GM19351 (cell line): ENCODE results near the gene KLLN.
"Not testable (repeated sequence)": the region's sequence is repeated elsewhere in the genome, so short reads cannot be mapped to it uniquely, and the experiment has no call there.

Experiments
- ATAC-seq: cut with Tn5 transposase; IDR thresholded peaks from one replicate; pipeline ENCODE4 v1.9.1; 2021; ENCODE audit warnings: mild to moderate bottlenecking, moderate library complexity; ENCODE audit not compliant: unreplicated experiment

KLLN gene

GRCh38 chr10:87863053-87863943 is at the start of gene KLLN, which contains the start of gene PTEN:
Gene KLLN, minus strand, starts transcription at chr10:87863533. Its CDS starts 1,046 bp downstream, at chr10:87862487.
Gene PTEN, plus strand, starts transcription at chr10:87863625. Its CDS starts 845 bp downstream, at chr10:87864470.
- ATAC-seq, result peak; percentile 32

- not testable (repeated sequence) for ATAC-seq
Measured at GRCh38 chr10:87903396-87903795, 40.1 kb upstream of the KLLN start.

GRCh38 chr10:87897957-87898356 is 34.6 kb upstream of the KLLN start:
- not testable (repeated sequence) for ATAC-seq

- no peak for ATAC-seq
Measured at GRCh38 chr10:87896216-87896615, 32.9 kb upstream of the KLLN start.

- ATAC-seq, result no peak
Measured at GRCh38 chr10:87895430-87895829, 32.1 kb upstream of the KLLN start.

- ATAC-seq, result no peak
Measured at GRCh38 chr10:87887548-87888289, 24.4 kb upstream of the KLLN start.

GRCh38 chr10:87887146-87887545 is 23.8 kb upstream of the KLLN start:
- ATAC-seq, result no peak

GRCh38 chr10:87886635-87887034 is 23.3 kb upstream of the KLLN start:
- ATAC-seq, result no peak

- no peak for ATAC-seq
Measured at GRCh38 chr10:87882555-87883294, 19.4 kb upstream of the KLLN start.

GRCh38 chr10:87881373-87882059 is 18.2 kb upstream of the KLLN start:
- ATAC-seq, result not testable (repeated sequence)

- no peak for ATAC-seq
Measured at GRCh38 chr10:87880336-87880735, 17.0 kb upstream of the KLLN start.

GRCh38 chr10:87878664-87879459 is 15.5 kb upstream of the KLLN start:
- ATAC-seq, result no peak

- ATAC-seq, result no peak
Measured at GRCh38 chr10:87875929-87876571, 12.7 kb upstream of the KLLN start.

GRCh38 chr10:87873656-87874055 is 10.3 kb upstream of the KLLN start:
- no peak for ATAC-seq

GRCh38 chr10:87872828-87873227 is 9.5 kb upstream of the KLLN start:
- ATAC-seq, result no peak

- ATAC-seq, result no peak
Measured at GRCh38 chr10:87869773-87870551, 6.6 kb upstream of the KLLN start.

GRCh38 chr10:87869139-87869538 is 5.8 kb upstream of the KLLN start:
- not testable (repeated sequence) for ATAC-seq

GRCh38 chr10:87868277-87868676 is 4.9 kb upstream of the KLLN start:
- ATAC-seq, result no peak
